Omental fat pad (tissue), 4 donors: ENCODE data around the gene HLCS. TPM values are rescaled to one million over a fixed set of nuclear protein-coding genes. Genes with fewer than 3 reads are reported as not detected.

Experiments used
- ATAC-seq: fragments of 150-250 bp; one replicate; pipeline ENCODE4 v1.9.1; 2016; ENCODE audit warnings: mild to moderate bottlenecking, moderate library complexity; ENCODE audit not compliant: low FRiP score
- DNase-seq: peaks from one replicate; pipeline ENCODE4 v3.0.0-alpha.2; 2019; ENCODE audit warnings: low spot score
- CTCF ChIP-seq, 3 donors: fragments of 450-650 bp; IDR thresholded peaks; one replicate each; pipeline ENCODE4 v1.5.1; 2016 to 2017; ENCODE audit warnings: antibody characterized with exemption in 3 of 3, mild to moderate bottlenecking in 3 of 3, moderate library complexity in 2 of 3
- total RNA-seq, 4 donors: library from RNA; depleted of rRNA; stranded (reverse); fragments of >200 nt; gene quantifications; one replicate each; pipeline ENCODE4 v1.1.0, GENCODE V29; 2016

HLCS gene
- total RNA-seq, 4 donors from 2014 or later = 14.3 to 19.3 (median 17.6) TPM

GRCh38 chr21:36747041-36747814 is 219.2 kb downstream of the HLCS start:
- no peak for ATAC-seq
- DNase-seq = no peak
- TF ChIP-seq CTCF (IDR thresholded peaks at IDR 0.05) = no peak

- no peak for DNase-seq
- no peak for TF ChIP-seq CTCF (IDR thresholded peaks at IDR 0.05)
- ATAC-seq = no peak
Measured at GRCh38 chr21:36745459-36745858, 221.0 kb downstream of the HLCS start.

- DNase-seq (no peak), ATAC-seq (no peak)
- TF ChIP-seq CTCF (IDR thresholded peaks at IDR 0.05) = no peak
Measured at GRCh38 chr21:36744560-36745231, 221.8 kb downstream of the HLCS start.

GRCh38 chr21:36744190-36744559 is 222.3 kb downstream of the HLCS start:
- DNase-seq (no peak), ATAC-seq (no peak)
- no peak for TF ChIP-seq CTCF (IDR thresholded peaks at IDR 0.05)

GRCh38 chr21:36743446-36743845 is 223.0 kb downstream of the HLCS start:
- no peak for TF ChIP-seq CTCF (IDR thresholded peaks at IDR 0.05)
- DNase-seq = no peak
- ATAC-seq = no peak

GRCh38 chr21:36743008-36743407 is 223.5 kb downstream of the HLCS start:
- ATAC-seq = no peak

More at GRCh38 chr21:36743008-36743407, 223.5 kb downstream of the HLCS start:
- TF ChIP-seq CTCF (IDR thresholded peaks at IDR 0.05) = no peak
- DNase-seq = no peak
